ENCODE results near the gene KCNJ18. TPM values are rescaled to one million over a fixed set of nuclear protein-coding genes. Genes with fewer than 3 reads are reported as not detected.
"Not testable (repeated sequence)": the region's sequence is repeated elsewhere in the genome, so short reads cannot be mapped to it uniquely, and the experiment has no call there.

The KCNJ18 gene
- total and polyA plus RNA-seq, 4 donors, result not detected

- not testable (repeated sequence) for H3K9me3 ChIP-seq (ENCODE audit: control insufficient read depth, insufficient read depth, low read length); H3K27ac ChIP-seq (ENCODE audit: low read depth, low read length); H3K4me1 ChIP-seq (ENCODE audit: control insufficient read depth, insufficient read depth, low read length); H3K36me3 ChIP-seq (ENCODE audit: control insufficient read depth, insufficient read depth, low read length); DNase-seq (ENCODE audit: low read depth in 4 of 6, low spot score in 6 of 6); H3K27me3 ChIP-seq (ENCODE audit: control insufficient read depth, insufficient read depth, low read length); H3K4me3 ChIP-seq (ENCODE audit: low read depth, low read length)
- 58% methylated on average over 5 of the region's 8 CpGs for WGBS (ENCODE audit: insufficient coverage)
These were observed 9.7 kb downstream of the KCNJ18 start for GRCh38 chr17:21702029-21702428.

- DNase-seq (ENCODE audit: low read depth in 4 of 6, low spot score in 6 of 6); H3K9me3 ChIP-seq (ENCODE audit: control insufficient read depth, insufficient read depth, low read length); H3K4me1 ChIP-seq (ENCODE audit: control insufficient read depth, insufficient read depth, low read length); H3K36me3 ChIP-seq (ENCODE audit: control insufficient read depth, insufficient read depth, low read length); H3K27ac ChIP-seq (ENCODE audit: low read depth, low read length); H3K4me3 ChIP-seq (ENCODE audit: low read depth, low read length); H3K27me3 ChIP-seq (ENCODE audit: control insufficient read depth, insufficient read depth, low read length): not testable (repeated sequence)
- WGBS (ENCODE audit: insufficient coverage), result 85% methylated on average over 11 of the region's 22 CpGs
These were observed 10.2 kb downstream of the KCNJ18 start for GRCh38 chr17:21702521-21702920.

GRCh38 chr17:21702940-21703640, 10.8 kb downstream of the KCNJ18 start:
- not testable (repeated sequence) for H3K9me3 ChIP-seq (ENCODE audit: control insufficient read depth, insufficient read depth, low read length); H3K4me3 ChIP-seq (ENCODE audit: low read depth, low read length); H3K36me3 ChIP-seq (ENCODE audit: control insufficient read depth, insufficient read depth, low read length); H3K27ac ChIP-seq (ENCODE audit: low read depth, low read length); H3K4me1 ChIP-seq (ENCODE audit: control insufficient read depth, insufficient read depth, low read length); H3K27me3 ChIP-seq (ENCODE audit: control insufficient read depth, insufficient read depth, low read length); DNase-seq (ENCODE audit: low read depth in 4 of 6, low spot score in 6 of 6)
- WGBS (ENCODE audit: insufficient coverage), result 87% methylated on average over 13 of the region's 51 CpGs

- not testable (repeated sequence) for H3K36me3 ChIP-seq (ENCODE audit: control insufficient read depth, insufficient read depth, low read length); DNase-seq (ENCODE audit: low read depth in 4 of 6, low spot score in 6 of 6); H3K27me3 ChIP-seq (ENCODE audit: control insufficient read depth, insufficient read depth, low read length); H3K9me3 ChIP-seq (ENCODE audit: control insufficient read depth, insufficient read depth, low read length); H3K4me3 ChIP-seq (ENCODE audit: low read depth, low read length); H3K4me1 ChIP-seq (ENCODE audit: control insufficient read depth, insufficient read depth, low read length); H3K27ac ChIP-seq (ENCODE audit: low read depth, low read length)
- WGBS (ENCODE audit: insufficient coverage), result 85% methylated on average over 20 of the region's 35 CpGs
These were observed 11.9 kb downstream of the KCNJ18 start for GRCh38 chr17:21703891-21704872.

- Histone ChIP-seq H3K4me3 (ENCODE audit: low read depth, low read length) (no peak overlapping the region), H3K27me3 (ENCODE audit: control insufficient read depth, insufficient read depth, low read length) (no peaks in the 10 kb centered on the region), H3K9me3 (ENCODE audit: control insufficient read depth, insufficient read depth, low read length) (no peaks in the 10 kb centered on the region), H3K36me3 (ENCODE audit: control insufficient read depth, insufficient read depth, low read length) (no peaks in the 10 kb centered on the region), H3K27ac (ENCODE audit: low read depth, low read length) (no peak overlapping the region), H3K4me1 (ENCODE audit: control insufficient read depth, insufficient read depth, low read length) (no peaks in the 10 kb centered on the region)
- no peak for DNase-seq (ENCODE audit: low read depth in 4 of 6, low spot score in 6 of 6)
- WGBS (ENCODE audit: insufficient coverage), result 74% methylated on average over 13 of the region's 13 CpGs
These were observed 12.8 kb downstream of the KCNJ18 start for GRCh38 chr17:21705021-21705601.

GRCh38 chr17:21705746-21706145, 13.4 kb downstream of the KCNJ18 start:
- H3K9me3 ChIP-seq (ENCODE audit: control insufficient read depth, insufficient read depth, low read length); H3K27ac ChIP-seq (ENCODE audit: low read depth, low read length); H3K4me1 ChIP-seq (ENCODE audit: control insufficient read depth, insufficient read depth, low read length); H3K36me3 ChIP-seq (ENCODE audit: control insufficient read depth, insufficient read depth, low read length); H3K4me3 ChIP-seq (ENCODE audit: low read depth, low read length); DNase-seq (ENCODE audit: low read depth in 4 of 6, low spot score in 6 of 6); H3K27me3 ChIP-seq (ENCODE audit: control insufficient read depth, insufficient read depth, low read length): not testable (repeated sequence)
- WGBS (ENCODE audit: insufficient coverage), result 44% methylated on average over 2 of the region's 6 CpGs

GRCh38 chr17:21706546-21706945, 14.2 kb downstream of the KCNJ18 start:
- H3K4me1 ChIP-seq (ENCODE audit: control insufficient read depth, insufficient read depth, low read length); H3K27me3 ChIP-seq (ENCODE audit: control insufficient read depth, insufficient read depth, low read length); H3K36me3 ChIP-seq (ENCODE audit: control insufficient read depth, insufficient read depth, low read length); H3K4me3 ChIP-seq (ENCODE audit: low read depth, low read length); H3K9me3 ChIP-seq (ENCODE audit: control insufficient read depth, insufficient read depth, low read length); H3K27ac ChIP-seq (ENCODE audit: low read depth, low read length); DNase-seq (ENCODE audit: low read depth in 4 of 6, low spot score in 6 of 6): not testable (repeated sequence)
- WGBS (ENCODE audit: insufficient coverage), result 81% methylated on average over 6 of the region's 7 CpGs

- not testable (repeated sequence) for DNase-seq (ENCODE audit: low read depth in 4 of 6, low spot score in 6 of 6); H3K9me3 ChIP-seq (ENCODE audit: control insufficient read depth, insufficient read depth, low read length); H3K36me3 ChIP-seq (ENCODE audit: control insufficient read depth, insufficient read depth, low read length); H3K27ac ChIP-seq (ENCODE audit: low read depth, low read length); H3K27me3 ChIP-seq (ENCODE audit: control insufficient read depth, insufficient read depth, low read length); H3K4me1 ChIP-seq (ENCODE audit: control insufficient read depth, insufficient read depth, low read length); H3K4me3 ChIP-seq (ENCODE audit: low read depth, low read length)
- 72% methylated on average over 4 of the region's 7 CpGs for WGBS (ENCODE audit: insufficient coverage)
These were observed 14.8 kb downstream of the KCNJ18 start for GRCh38 chr17:21707131-21707530.

- not testable (repeated sequence) for H3K27ac ChIP-seq (ENCODE audit: low read depth, low read length); H3K27me3 ChIP-seq (ENCODE audit: control insufficient read depth, insufficient read depth, low read length); H3K36me3 ChIP-seq (ENCODE audit: control insufficient read depth, insufficient read depth, low read length); H3K4me3 ChIP-seq (ENCODE audit: low read depth, low read length); DNase-seq (ENCODE audit: low read depth in 4 of 6, low spot score in 6 of 6); H3K4me1 ChIP-seq (ENCODE audit: control insufficient read depth, insufficient read depth, low read length); H3K9me3 ChIP-seq (ENCODE audit: control insufficient read depth, insufficient read depth, low read length)
- 71% methylated on average over 10 of the region's 17 CpGs for WGBS (ENCODE audit: insufficient coverage)
These were observed 15.6 kb downstream of the KCNJ18 start for GRCh38 chr17:21707711-21708611.
